A549 (cell line): ENCODE measurements around the gene FAM20C. TPM values are rescaled to one million over a fixed set of nuclear protein-coding genes. Genes with fewer than 3 reads are reported as not detected.

Experiments
- ATAC-seq, 2 experiments: fragments of 200-7000 bp in 1 of 2; fragments of >200 bp in 1 of 2; cut with Nextera tagmentation in 1 of 2; cut with Tn5 transposase in 1 of 2; 3 replicates each; pipeline versions ENCODE4 v1.8.0 to v1.9.1; 2018 to 2020; ENCODE audit warnings: mild to moderate bottlenecking in 1 of 2, moderate library complexity in 1 of 2
- CTCF ChIA-PET: fragments of 300-600 bp; sonication (Branson Sonifier 250); formaldehyde crosslinking; extraction: SDS; loops from one replicate; lab custom pipeline; 2021; ENCODE audit warnings: antibody characterized with exemption, inconsistent platforms; lab: Yijun Ruan, JAX
- POLR2A ChIA-PET: fragments of 350-600 bp; formaldehyde crosslinking; extraction: SDS; loops from one replicate; lab custom pipeline; 2021; ENCODE audit warnings: antibody characterized with exemption, inconsistent platforms; lab: Yijun Ruan, JAX
- DNase-seq, 2 experiments: peaks; one replicate each; pipeline versions ENCODE4 v3.0.0 to v3.0.0-alpha.2; 2011 to 2016; ENCODE audit warnings: low read depth in 1 of 2, low spot score in 1 of 2
- FAIRE-seq: peaks from 2 replicates; lab custom pipeline; 2011; peaks lifted over from hg19 to GRCh38; lab: Jason Lieb, UNC
- H3K27ac ChIP-seq, 2 experiments: fragments of >200 bp; sonication (Bioruptor Twin); formaldehyde crosslinking; 3 replicates each; pipeline ENCODE4 v1.5.1; 2016 to 2017
- H3K4me1 ChIP-seq: fragments of >200 bp; sonication (Bioruptor Twin); formaldehyde crosslinking; 3 replicates; pipeline ENCODE4 v1.6.1; 2016
- H3K4me2 ChIP-seq: fragments of >200 bp; sonication (Bioruptor Twin); formaldehyde crosslinking; 3 replicates; pipeline ENCODE4 v1.6.1; 2016
- H3K4me3 ChIP-seq: fragments of >200 bp; sonication (Bioruptor Twin); formaldehyde crosslinking; 3 replicates; pipeline ENCODE4 v1.5.1; 2016
- H3K9me3 ChIP-seq: fragments of >200 bp; sonication (Bioruptor Twin); formaldehyde crosslinking; 3 replicates; pipeline ENCODE4 v1.6.1; 2016
- ATOH8 ChIP-seq: fragments of 250-450 bp; sonication (Bioruptor Pico); IDR thresholded peaks from 2 replicates; pipeline ENCODE4 v1.5.0; 2020; ENCODE audit warnings: low read depth, mild to moderate bottlenecking, moderate library complexity
- BCL3 ChIP-seq: fragments of >200 bp; sonication (Bioruptor Twin); formaldehyde crosslinking; IDR thresholded peaks from 3 replicates; pipeline ENCODE4 v1.6.1; 2016
- CEBPB ChIP-seq, 2 experiments: fragments of >200 bp in 1 of 2; sonication (Bioruptor Twin) in 1 of 2; formaldehyde crosslinking in 1 of 2; IDR thresholded peaks; 2 replicates each; pipeline ENCODE4 v1.6.1; 2012 to 2016
- CHD2 ChIP-seq: fragments of 150-350 bp; IDR thresholded peaks from 2 replicates; pipeline ENCODE4 v1.6.1; 2014; ENCODE audit warnings: low read length; ENCODE audit not compliant: partially characterized antibody
- CHD4 ChIP-seq: fragments of 200-600 bp; sonication (generic); IDR thresholded peaks from 2 replicates; pipeline ENCODE4 v1.6.1; 2016; ENCODE audit warnings: antibody characterized with exemption, mild to moderate bottlenecking, borderline replicate concordance
- CTCF ChIP-seq: fragments of >200 bp; sonication (Bioruptor Twin); formaldehyde crosslinking; IDR thresholded peaks from 3 replicates; pipeline ENCODE4 v1.5.1; 2016
- ESRRA ChIP-seq: fragments of 150-350 bp; IDR thresholded peaks from 2 replicates; pipeline ENCODE4 v1.6.1; 2014; ENCODE audit warnings: mild to moderate bottlenecking, low read length, borderline replicate concordance
- FOSB ChIP-seq: fragments of 250-450 bp; sonication (Bioruptor Pico); IDR thresholded peaks from 2 replicates; pipeline ENCODE4 v1.5.0; 2020; ENCODE audit warnings: mild to moderate bottlenecking, moderate library complexity
- GATA3 ChIP-seq: IDR thresholded peaks from 2 replicates; pipeline ENCODE4 v1.6.1; 2012; ENCODE audit warnings: borderline replicate concordance
- HES2 ChIP-seq: fragments of >200 bp; sonication (Bioruptor Twin); formaldehyde crosslinking; IDR thresholded peaks from 2 replicates; pipeline ENCODE4 v1.6.1; 2016
- HEYL ChIP-seq: fragments of 250-450 bp; sonication (Bioruptor Pico); IDR thresholded peaks from 2 replicates; pipeline ENCODE4 v1.8.0; 2021; ENCODE audit warnings: mild to moderate bottlenecking, moderate library complexity
- HOXA7 ChIP-seq: fragments of 250-450 bp; sonication (Bioruptor Pico); IDR thresholded peaks from 2 replicates; pipeline ENCODE4 v1.5.0; 2020; ENCODE audit warnings: mild to moderate bottlenecking, moderate library complexity
- HOXB13 ChIP-seq: fragments of 250-450 bp; sonication (Bioruptor Pico); IDR thresholded peaks from 2 replicates; pipeline ENCODE4 v1.5.0; 2020; ENCODE audit warnings: low read depth, mild to moderate bottlenecking, moderate library complexity
- KDM5A ChIP-seq: fragments of 200-600 bp; sonication (generic); IDR thresholded peaks from 2 replicates; pipeline ENCODE4 v1.6.1; 2016; ENCODE audit warnings: antibody characterized with exemption, mild to moderate bottlenecking
- MAFK ChIP-seq: fragments of 450-650 bp; IDR thresholded peaks from 2 replicates; pipeline ENCODE4 v1.6.1; 2014; ENCODE audit not compliant: partially characterized antibody
- NPAS2 ChIP-seq: fragments of 250-450 bp; sonication (Bioruptor Pico); IDR thresholded peaks from 2 replicates; pipeline ENCODE4 v1.8.0; 2022; ENCODE audit warnings: mild to moderate bottlenecking, moderate library complexity, borderline replicate concordance
- POLR2A ChIP-seq: IDR thresholded peaks from 2 replicates; pipeline ENCODE4 v1.6.1; 2012; ENCODE audit warnings: mild to moderate bottlenecking, low read length
- RAD21 ChIP-seq, 2 experiments: fragments of >200 bp in 1 of 2; sonication (Bioruptor Twin) in 1 of 2; formaldehyde crosslinking in 1 of 2; IDR thresholded peaks in 1 of 2; conservative IDR thresholded peaks in 1 of 2; 2 replicates in 1 of 2; 3 replicates in 1 of 2; pipeline ENCODE4 v1.6.1; 2012 to 2018; ENCODE audit warnings: inconsistent platforms in 1 of 2
- RARB ChIP-seq: fragments of 250-450 bp; sonication (Bioruptor Pico); IDR thresholded peaks from 2 replicates; pipeline ENCODE4 v1.8.0; 2021; ENCODE audit warnings: mild to moderate bottlenecking, moderate library complexity
- REST ChIP-seq: fragments of 200-600 bp; sonication (generic); IDR thresholded peaks from 2 replicates; pipeline ENCODE4 v1.6.1; 2016; ENCODE audit warnings: antibody characterized with exemption, mild to moderate bottlenecking, moderate library complexity
- RFX5 ChIP-seq: fragments of 450-650 bp; IDR thresholded peaks from 2 replicates; pipeline ENCODE4 v1.7.1; 2014; ENCODE audit warnings: antibody characterized with exemption, mild to moderate bottlenecking, moderate library complexity
- SMC3 ChIP-seq: fragments of >200 bp; sonication (Bioruptor Twin); formaldehyde crosslinking; IDR thresholded peaks from 3 replicates; pipeline ENCODE4 v1.6.1; 2018; ENCODE audit warnings: inconsistent platforms
- SREBF2 ChIP-seq: fragments of 450-650 bp; IDR thresholded peaks from 2 replicates; pipeline ENCODE4 v1.6.1; 2014; ENCODE audit warnings: mild to moderate bottlenecking, moderate library complexity
- TFCP2L1 ChIP-seq: fragments of 250-450 bp; sonication (Bioruptor Pico); IDR thresholded peaks from 2 replicates; pipeline ENCODE4 v1.5.0; 2021; ENCODE audit warnings: mild to moderate bottlenecking
- TP53 ChIP-seq: fragments of 250-450 bp; sonication (Bioruptor Pico); IDR thresholded peaks from 2 replicates; pipeline ENCODE4 v1.5.0; 2021; ENCODE audit warnings: mild to moderate bottlenecking, moderate library complexity
- ZC3H11A ChIP-seq: fragments of 450-650 bp; IDR thresholded peaks from 2 replicates; pipeline ENCODE4 v1.6.1; 2014; ENCODE audit warnings: antibody characterized with exemption, mild to moderate bottlenecking
- ZFP36 ChIP-seq: fragments of 450-650 bp; IDR thresholded peaks from 2 replicates; pipeline ENCODE4 v1.6.1; 2014; ENCODE audit warnings: borderline replicate concordance; ENCODE audit not compliant: partially characterized antibody
- ZSCAN20 ChIP-seq: fragments of 250-450 bp; sonication (Bioruptor Pico); IDR thresholded peaks from 2 replicates; pipeline ENCODE4 v1.8.0; 2022; ENCODE audit warnings: mild to moderate bottlenecking, moderate library complexity
- WGBS: methylation state at CpG from one replicate; pipeline ENCODE4 v1.1.6; 2017; ENCODE audit errors: missing lambda C conversion rate; 5-methylcytosine and 5-hydroxymethylcytosine counted together
- polyA plus RNA-seq, 4 experiments: library from polyadenylated mRNA; depleted of rRNA in 3 of 4; stranded (reverse); fragments of >200 nt; fragmentation: RNase III in 1 of 4; extraction: RNeasy Plus Mini Kit Qiagen cat#74134 plus additional on column Dnase treatment in 1 of 4; gene quantifications; 2 replicates in 3 of 4; 3 replicates in 1 of 4; pipeline ENCODE4 v1.2.3, GENCODE V29; 2011 to 2017

FAM20C gene
- polyA plus RNA-seq, 2 of the 4 experiments (the other 2 are of a cell fraction) = 5.6 to 20.3 TPM

GRCh38 chr7:247636-248035 is 55.3 kb downstream of the FAM20C start:
- POLR2A ChIA-PET = no interaction called here
- no peak overlapping the region for H3K4me2 ChIP-seq
- TF ChIP-seq CEBPB (IDR thresholded peaks at IDR 0.05) (no peak), HOXB13 (CRISPR knock-in tag) (no peak), RARB (CRISPR knock-in tag) (no peak), POLR2A (no peak)
- TF ChIP-seq, all 56 proteins: peak for 0
- no peak for ATAC-seq
- no peaks in the 10 kb centered on the region for H3K4me1 ChIP-seq
- H3K9me3 ChIP-seq = no peaks in the 10 kb centered on the region
- WGBS = 90% methylated on average over 16 of the region's 16 CpGs
- no peak for FAIRE-seq
- no peak overlapping the region for H3K4me3 ChIP-seq
- no peak overlapping the region for H3K27ac ChIP-seq
- CTCF ChIA-PET = no interaction called here
- DNase-seq = no peak

GRCh38 chr7:248732-249435 is 56.5 kb downstream of the FAM20C start:
- FAIRE-seq (no peak), ATAC-seq (no peak), DNase-seq (no peak)
- H3K27ac ChIP-seq = no peak overlapping the region
- H3K4me1 ChIP-seq = no peaks in the 10 kb centered on the region
- no peaks in the 10 kb centered on the region; the same call in 2 of the 3 replicates for H3K9me3 ChIP-seq
- H3K4me3 ChIP-seq = no peak overlapping the region
- TF ChIP-seq SREBF2 (no peak), RFX5 (no peak), ZFP36 (no peak), FOSB (CRISPR knock-in tag) (no peak), ATOH8 (CRISPR knock-in tag) (no peak), CHD4 (no peak), BCL3 (no peak), HOXA7 (no peak), ZC3H11A (no peak), TFCP2L1 (CRISPR knock-in tag) (no peak), TP53 (CRISPR knock-in tag) (no peak), RAD21 (conservative IDR thresholded peaks at IDR 0.05 in 1 of 2, IDR thresholded peaks at IDR 0.05 in 1 of 2) (no peak), HEYL (CRISPR knock-in tag) (no peak), HOXB13 (CRISPR knock-in tag) (no peak), NPAS2 (CRISPR knock-in tag) (no peak), ZSCAN20 (no peak), GATA3 (no peak), MAFK (no peak)
- ChIA-PET POLR2A (no interaction called here), CTCF (no interaction called here)
- no peak overlapping the region for H3K4me2 ChIP-seq
- WGBS = 88% methylated on average over 16 of the region's 20 CpGs

GRCh38 chr7:249989-250388 is 57.6 kb downstream of the FAM20C start:
- ChIA-PET POLR2A (no interaction called here), CTCF (interaction anchor here (1.0 kb wide), 1 partner anchor 525 kb away, joined by 4 read pairs; no protein-coding TSS in a partner anchor)
- Histone ChIP-seq H3K27ac (no peak overlapping the region), H3K4me3 (no peak overlapping the region), H3K9me3 (peaks cover 7% of the 10 kb centered on the region; the same call in 2 of the 3 replicates), H3K4me1 (no peaks in the 10 kb centered on the region), H3K4me2 (no peak overlapping the region)
- WGBS = 96% methylated on average over 12 of the region's 12 CpGs
- FAIRE-seq = no peak
- no peak for DNase-seq
- no peak for ATAC-seq
- TF ChIP-seq CTCF (no peak), ESRRA (no peak), KDM5A (no peak), HES2 (no peak), SMC3 (no peak), HEYL (CRISPR knock-in tag) (no peak), REST (no peak), TP53 (CRISPR knock-in tag) (no peak), CHD2 (no peak)
